HL-60 (cell line): ENCODE measurements around the gene ARNT2.

Experiments used
- CTCF ChIP-seq: IDR thresholded peaks from one replicate; pipeline ENCODE4 v1.5.1; 2011; ENCODE audit warnings: low read length, control low read depth, inconsistent platforms; ENCODE audit not compliant: insufficient read depth
- POLR2AphosphoS5 ChIP-seq: IDR thresholded peaks from 2 replicates; pipeline ENCODE4 v1.6.1; 2012; ENCODE audit warnings: low read depth

GRCh38 chr15:80620931-80621330 lies 216.7 kb downstream of the ARNT2 start:
- TF ChIP-seq POLR2AphosphoS5 (no peak), CTCF (no peak)
